ENCODE results near the gene ETV4. TPM values are rescaled to one million over a fixed set of nuclear protein-coding genes. Genes with fewer than 3 reads are reported as not detected.

Gene ETV4
- total and polyA plus RNA-seq, 2 donors from 2014 or later = 2.5 to 6.8 TPM

DNA sequence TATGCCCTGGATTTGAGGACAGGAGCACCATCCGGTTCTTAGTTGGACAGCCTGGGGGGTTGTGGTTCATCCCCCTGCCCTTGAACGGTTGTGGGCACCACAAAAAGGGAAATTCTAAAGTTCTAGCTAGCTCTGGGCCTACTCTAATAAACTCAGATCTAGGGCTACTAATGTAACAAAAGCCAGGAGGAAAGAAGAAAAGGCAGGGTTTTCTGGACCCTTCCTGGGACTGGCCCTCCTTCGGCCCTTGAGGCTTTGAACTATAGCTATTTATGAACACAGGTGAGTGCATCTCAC, 15.1 kb downstream of the ETV4 start:
- peak overlapping the region in 1 of 3 donors; percentile 18 for H3K4me3 ChIP-seq (ENCODE audit: low read length in 3 of 3)
- TF ChIP-seq, protein P1, sequence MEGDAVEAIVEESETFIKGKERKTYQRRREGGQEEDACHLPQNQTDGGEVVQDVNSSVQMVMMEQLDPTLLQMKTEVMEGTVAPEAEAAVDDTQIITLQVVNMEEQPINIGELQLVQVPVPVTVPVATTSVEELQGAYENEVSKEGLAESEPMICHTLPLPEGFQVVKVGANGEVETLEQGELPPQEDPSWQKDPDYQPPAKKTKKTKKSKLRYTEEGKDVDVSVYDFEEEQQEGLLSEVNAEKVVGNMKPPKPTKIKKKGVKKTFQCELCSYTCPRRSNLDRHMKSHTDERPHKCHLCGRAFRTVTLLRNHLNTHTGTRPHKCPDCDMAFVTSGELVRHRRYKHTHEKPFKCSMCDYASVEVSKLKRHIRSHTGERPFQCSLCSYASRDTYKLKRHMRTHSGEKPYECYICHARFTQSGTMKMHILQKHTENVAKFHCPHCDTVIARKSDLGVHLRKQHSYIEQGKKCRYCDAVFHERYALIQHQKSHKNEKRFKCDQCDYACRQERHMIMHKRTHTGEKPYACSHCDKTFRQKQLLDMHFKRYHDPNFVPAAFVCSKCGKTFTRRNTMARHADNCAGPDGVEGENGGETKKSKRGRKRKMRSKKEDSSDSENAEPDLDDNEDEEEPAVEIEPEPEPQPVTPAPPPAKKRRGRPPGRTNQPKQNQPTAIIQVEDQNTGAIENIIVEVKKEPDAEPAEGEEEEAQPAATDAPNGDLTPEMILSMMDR (IDR thresholded peaks at IDR 0.05; ENCODE audit: borderline replicate concordance, extremely low read depth, insufficient read depth) = no peak
- no peak for FAIRE-seq

DNA sequence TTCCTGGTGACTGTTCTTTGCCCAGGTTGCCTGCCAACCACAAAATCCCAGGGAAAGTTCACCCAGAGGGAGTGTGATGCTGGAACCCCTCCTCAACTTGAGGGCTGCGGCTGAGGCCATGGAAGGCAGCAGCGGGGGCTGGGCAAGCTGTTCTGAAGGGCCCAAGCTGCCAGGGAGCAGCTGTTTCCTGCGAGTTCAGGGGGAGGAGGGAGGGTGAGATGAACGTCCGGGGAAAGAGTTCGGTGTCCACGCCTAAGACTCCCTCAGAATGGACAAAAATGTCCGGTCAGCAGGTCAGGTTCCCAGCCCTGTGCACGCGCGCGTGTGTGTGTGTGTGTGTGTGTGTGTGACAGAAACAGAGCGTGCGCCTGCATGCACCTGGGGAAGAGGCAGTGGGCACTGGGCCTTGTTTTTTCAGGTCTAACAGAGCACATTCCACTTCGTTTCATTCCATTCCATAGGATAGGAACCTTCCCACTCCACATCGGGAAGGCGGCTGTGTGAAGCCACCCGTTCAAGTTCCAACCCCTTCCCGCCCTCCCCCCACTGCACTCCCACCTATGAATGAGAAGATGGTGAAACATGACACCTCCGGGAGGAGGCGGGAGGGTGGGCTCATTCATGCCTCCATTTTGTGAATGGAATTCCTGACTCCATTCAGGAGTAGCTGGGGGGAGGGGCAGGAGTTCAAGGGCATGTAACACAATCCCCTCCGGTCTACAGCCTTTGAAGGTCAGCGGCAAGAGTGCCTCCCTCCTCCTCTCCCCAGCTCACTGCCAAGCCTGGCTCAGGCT, 15.7 kb downstream of the ETV4 start:
- Histone ChIP-seq H3K9ac (ENCODE audit: low read length in 3 of 3) (peak overlapping the region in 1 of 3 donors; percentile 63), H3K4me3 (ENCODE audit: low read length in 3 of 3) (peak overlapping the region in 2 of 3 donors; percentile 30 to 46)

More for the DNA sequence above, 15.1 kb downstream of the ETV4 start:
- intact Hi-C loops (cut with DNase I) = no loop called here
- peak overlapping the region in 1 of 3 donors; percentile 63 for H3K9ac ChIP-seq (ENCODE audit: low read length in 3 of 3)
- H3K27me3 ChIP-seq (ENCODE audit: control insufficient read depth, insufficient read depth, low read length) = no peaks in the 10 kb centered on the region
- peaks cover 0 to 5% (median 0%) of the 10 kb centered on the region in 3 donors for H3K36me3 ChIP-seq (ENCODE audit: control insufficient read depth in 2 of 3, insufficient read depth in 3 of 3, low read length in 3 of 3)
- peaks cover 3 to 10% (median 7%) of the 10 kb centered on the region in 3 donors for H3K4me1 ChIP-seq (ENCODE audit: control insufficient read depth in 2 of 3, insufficient read depth in 2 of 3, low read depth in 1 of 3, low read length in 3 of 3)
- H3K9me3 ChIP-seq (ENCODE audit: control insufficient read depth in 2 of 3, insufficient read depth in 1 of 3, low read length in 3 of 3) = no peaks in the 10 kb centered on the region
- H3K27ac ChIP-seq (ENCODE audit: low read depth in 2 of 2, low read length in 2 of 2) = peak overlapping the region in 1 of 2 donors; percentile 68
- DNase-seq = no peak

GRCh38 chr17:43529947-43530287, 16.2 kb downstream of the ETV4 start:
- DNase-seq = peak in 1 of 5 donors; percentile 79
- H3K27ac ChIP-seq (ENCODE audit: low read depth in 2 of 2, low read length in 2 of 2) = peak overlapping the region in 1 of 2 donors; percentile 68
- H3K36me3 ChIP-seq (ENCODE audit: control insufficient read depth in 2 of 3, insufficient read depth in 3 of 3, low read length in 3 of 3) = peaks cover 0 to 10% (median 3%) of the 10 kb centered on the region in 3 donors
- H3K4me1 ChIP-seq (ENCODE audit: control insufficient read depth in 2 of 3, insufficient read depth in 2 of 3, low read depth in 1 of 3, low read length in 3 of 3) = peaks cover 3 to 10% (median 7%) of the 10 kb centered on the region in 3 donors
- H3K9ac ChIP-seq (ENCODE audit: low read length in 3 of 3) = peak overlapping the region in 1 of 3 donors; percentile 46
- H3K9me3 ChIP-seq (ENCODE audit: control insufficient read depth in 2 of 3, insufficient read depth in 1 of 3, low read length in 3 of 3) = no peaks in the 10 kb centered on the region
- TF ChIP-seq, protein P1 (IDR thresholded peaks at IDR 0.05; ENCODE audit: borderline replicate concordance, extremely low read depth, insufficient read depth) = no peak
- peak overlapping the region in 1 of 3 donors; percentile 46 for H3K4me3 ChIP-seq (ENCODE audit: low read length in 3 of 3)
- intact Hi-C loops (cut with DNase I) = no loop called here
- H3K27me3 ChIP-seq (ENCODE audit: control insufficient read depth, insufficient read depth, low read length) = no peaks in the 10 kb centered on the region
- FAIRE-seq = no peak

More for the DNA sequence above, 15.7 kb downstream of the ETV4 start:
- peak; percentile 93 to 100 (median 100) for DNase-seq
- H3K9me3 ChIP-seq (ENCODE audit: control insufficient read depth in 2 of 3, insufficient read depth in 1 of 3, low read length in 3 of 3) = no peaks in the 10 kb centered on the region
- peaks cover 0 to 5% (median 3%) of the 10 kb centered on the region in 3 donors for H3K36me3 ChIP-seq (ENCODE audit: control insufficient read depth in 2 of 3, insufficient read depth in 3 of 3, low read length in 3 of 3)
- H3K27ac ChIP-seq (ENCODE audit: low read depth in 2 of 2, low read length in 2 of 2) = peak overlapping the region in 1 of 2 donors; percentile 68
- H3K27me3 ChIP-seq (ENCODE audit: control insufficient read depth, insufficient read depth, low read length) = no peaks in the 10 kb centered on the region
- no peak for FAIRE-seq
- TF ChIP-seq, protein P1 (IDR thresholded peaks at IDR 0.05; ENCODE audit: borderline replicate concordance, extremely low read depth, insufficient read depth) = no peak
- H3K4me1 ChIP-seq (ENCODE audit: control insufficient read depth in 2 of 3, insufficient read depth in 2 of 3, low read depth in 1 of 3, low read length in 3 of 3) = peaks cover 3 to 10% (median 7%) of the 10 kb centered on the region in 3 donors
- intact Hi-C loops (cut with DNase I) = no loop called here

Measured in kidney (tissue), 14 donors.